ENCODE results near the gene FIGLA.

The FIGLA gene

GRCh38 chr2:70775141-70775540 lies 15.3 kb downstream of the FIGLA start:
- DNase-seq (ENCODE audit: low read depth in 3 of 3) = no peak

DNA sequence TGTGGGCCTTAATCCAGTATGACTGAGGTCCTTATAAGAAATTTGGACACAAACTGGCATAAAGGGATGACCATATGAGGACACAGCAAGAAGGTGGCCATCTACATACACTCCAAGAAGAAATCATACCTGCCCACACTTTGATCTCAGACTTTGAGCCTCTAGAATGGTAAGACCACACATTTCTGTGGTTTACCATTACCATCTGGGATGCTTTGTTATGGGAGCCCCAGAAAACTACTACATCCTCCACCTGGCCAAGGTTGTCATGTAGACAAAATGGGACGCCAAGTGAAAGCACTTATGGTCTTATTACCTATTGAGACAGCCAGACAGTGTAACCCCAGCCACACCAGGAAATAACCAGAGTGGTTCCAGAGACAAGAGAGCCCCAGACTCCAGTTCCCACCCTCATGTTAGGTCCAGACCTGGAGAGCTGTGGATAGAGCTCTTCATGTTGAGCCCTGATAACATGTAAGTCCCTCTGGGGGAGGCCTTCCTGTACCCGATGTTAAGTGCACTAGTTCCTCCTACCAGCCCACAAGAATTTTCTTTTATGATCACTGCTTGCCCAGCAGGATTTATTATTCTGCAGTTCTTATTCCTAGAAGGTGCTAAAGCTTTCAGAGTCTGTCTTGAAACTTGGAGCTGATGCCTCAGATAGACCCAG lies 17.8 kb downstream of the FIGLA start:
- no peak for DNase-seq (ENCODE audit: low read depth in 3 of 3)

- DNase-seq (ENCODE audit: low read depth in 3 of 3) = no peak
These were observed 19.0 kb downstream of the FIGLA start for GRCh38 chr2:70771446-70771845.

GRCh38 chr2:70769450-70769849 lies 21.0 kb downstream of the FIGLA start:
- no peak for DNase-seq (ENCODE audit: low read depth in 3 of 3)

DNA sequence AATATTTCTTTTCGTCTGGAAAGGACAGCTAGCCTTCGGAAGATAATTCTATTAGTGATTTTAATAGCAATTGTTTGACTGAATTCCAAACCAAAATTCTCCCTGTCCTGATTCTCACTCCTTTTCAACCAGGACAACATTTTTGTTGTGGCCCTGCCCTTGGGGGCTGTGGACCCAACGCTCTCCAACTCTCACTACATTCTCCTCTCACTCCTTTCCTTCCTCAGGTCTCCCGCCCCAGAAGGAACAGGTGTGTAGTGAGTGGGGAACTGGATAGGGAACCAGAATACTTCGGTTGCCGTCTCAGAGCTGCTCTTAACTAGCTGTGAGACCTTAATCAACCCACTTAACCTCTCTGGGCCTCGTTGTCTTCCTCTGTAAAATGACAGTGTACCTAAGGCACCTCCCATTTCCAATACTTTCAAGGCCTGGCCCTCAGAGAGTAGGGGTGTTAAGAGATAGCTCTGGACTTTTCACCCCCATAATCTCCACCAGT lies 21.8 kb downstream of the FIGLA start:
- no peak for DNase-seq (ENCODE audit: low read depth in 3 of 3)

GRCh38 chr2:70767699-70768589 lies 22.5 kb downstream of the FIGLA start, which contains the start of gene ADD2:
Gene ADD2 (minus strand): TSS chr2:70768200. CDS start chr2:70706408, 61,792 bp downstream.
- DNase-seq (ENCODE audit: low read depth in 3 of 3) = peak in 2 of 3 experiments; percentile 13 to 20

- DNase-seq (ENCODE audit: low read depth in 3 of 3) = no peak
These were observed 23.3 kb downstream of the FIGLA start for GRCh38 chr2:70767079-70767698.

GRCh38 chr2:70766357-70767078 lies 23.9 kb downstream of the FIGLA start:
- DNase-seq (ENCODE audit: low read depth in 3 of 3) = no peak

- no peak for DNase-seq (ENCODE audit: low read depth in 3 of 3)
These were observed 24.9 kb downstream of the FIGLA start for GRCh38 chr2:70765507-70765906.

- DNase-seq (ENCODE audit: low read depth in 3 of 3) = no peak
These were observed 31.0 kb downstream of the FIGLA start for GRCh38 chr2:70759446-70759845.

- no peak for DNase-seq (ENCODE audit: low read depth in 3 of 3)
These were observed 32.5 kb downstream of the FIGLA start for GRCh38 chr2:70757966-70758365.

- DNase-seq (ENCODE audit: low read depth in 3 of 3) = no peak
These were observed 33.1 kb downstream of the FIGLA start for GRCh38 chr2:70757360-70757759.

GRCh38 chr2:70756128-70756527 lies 34.3 kb downstream of the FIGLA start:
- no peak for DNase-seq (ENCODE audit: low read depth in 3 of 3)

GRCh38 chr2:70753902-70754301 lies 36.5 kb downstream of the FIGLA start:
- DNase-seq (ENCODE audit: low read depth in 3 of 3) = no peak

DNA sequence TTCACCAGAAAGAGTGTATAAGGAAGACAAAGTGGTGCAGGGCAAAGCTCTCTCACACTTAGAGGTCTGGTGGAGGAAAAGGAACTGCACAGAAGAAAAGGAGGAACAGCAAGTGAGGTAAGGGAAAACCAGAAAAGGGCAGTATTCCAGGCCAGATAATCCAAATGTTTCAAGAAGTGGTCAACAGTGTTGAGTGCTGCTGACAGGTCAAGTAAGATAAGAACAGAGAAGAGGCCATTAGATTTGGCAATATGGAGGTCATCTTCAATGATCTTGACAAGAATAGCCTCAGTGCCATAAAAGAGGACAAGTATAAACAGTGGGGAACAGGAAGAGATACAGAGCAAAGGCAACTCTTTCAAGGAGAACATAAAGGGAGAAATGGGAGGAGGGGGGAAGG lies 37.4 kb downstream of the FIGLA start:
- no peak for DNase-seq (ENCODE audit: low read depth in 3 of 3)

GRCh38 chr2:70752396-70752795 lies 38.0 kb downstream of the FIGLA start:
- DNase-seq (ENCODE audit: low read depth in 3 of 3) = no peak

- DNase-seq (ENCODE audit: low read depth in 3 of 3) = no peak
These were observed 38.6 kb downstream of the FIGLA start for GRCh38 chr2:70751881-70752280.

DNA sequence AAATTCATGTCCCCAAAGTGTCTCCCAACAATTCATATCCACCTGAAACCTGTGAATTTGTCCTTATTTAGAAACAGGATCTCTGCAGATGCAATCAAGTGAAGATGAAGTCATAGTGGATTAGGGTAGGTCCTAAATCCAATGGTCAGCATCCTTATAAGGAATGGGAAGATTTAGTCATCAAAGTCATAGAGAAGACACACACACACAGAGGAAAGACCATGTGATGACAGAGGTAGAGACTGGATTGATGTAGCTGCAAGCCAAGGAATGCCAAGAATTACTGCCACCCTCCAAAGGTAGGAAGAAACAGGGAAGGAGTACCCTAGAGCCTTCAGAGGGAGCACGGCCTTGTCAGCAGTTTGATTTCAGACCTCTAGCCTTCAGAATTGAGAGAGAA lies 40.1 kb downstream of the FIGLA start:
- DNase-seq (ENCODE audit: low read depth in 3 of 3) = no peak

DNA sequence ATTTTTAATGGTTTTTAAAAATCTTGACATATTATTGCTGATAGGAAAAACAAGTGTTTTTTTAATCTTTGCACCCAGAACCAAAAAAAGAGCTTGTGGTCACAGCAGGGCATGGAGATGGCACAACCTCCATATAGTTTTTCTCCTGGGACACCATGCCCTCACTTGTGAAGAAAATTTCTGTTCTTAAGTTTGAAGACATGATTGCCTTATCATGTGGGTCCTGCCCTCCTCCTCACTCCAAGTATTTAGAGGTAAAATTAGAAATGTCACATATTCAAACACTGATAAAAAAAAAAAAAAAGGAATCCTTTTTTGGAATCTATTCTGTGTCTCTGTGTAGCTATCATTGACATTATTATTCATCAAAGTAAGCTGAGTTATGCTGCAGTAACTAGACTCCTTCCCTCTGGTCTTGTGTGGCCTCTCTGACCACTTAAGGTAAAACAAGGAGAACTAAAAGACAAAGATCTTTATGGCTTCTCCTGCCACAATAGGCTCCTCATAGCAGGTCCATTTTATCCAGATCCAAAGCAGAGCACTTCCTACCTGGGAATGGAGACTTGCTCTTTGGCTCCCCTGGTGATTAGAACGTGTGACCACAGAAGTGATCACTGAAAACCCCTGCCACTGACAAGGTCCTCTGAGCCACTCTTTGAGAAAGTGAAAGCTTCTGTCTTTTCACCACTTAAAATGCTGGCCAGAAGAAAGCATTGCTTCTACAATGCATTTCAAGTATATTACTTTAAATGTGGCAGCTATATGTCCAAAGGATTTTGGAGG lies 42.2 kb downstream of the FIGLA start:
- no peak for DNase-seq (ENCODE audit: low read depth in 3 of 3)

DNA sequence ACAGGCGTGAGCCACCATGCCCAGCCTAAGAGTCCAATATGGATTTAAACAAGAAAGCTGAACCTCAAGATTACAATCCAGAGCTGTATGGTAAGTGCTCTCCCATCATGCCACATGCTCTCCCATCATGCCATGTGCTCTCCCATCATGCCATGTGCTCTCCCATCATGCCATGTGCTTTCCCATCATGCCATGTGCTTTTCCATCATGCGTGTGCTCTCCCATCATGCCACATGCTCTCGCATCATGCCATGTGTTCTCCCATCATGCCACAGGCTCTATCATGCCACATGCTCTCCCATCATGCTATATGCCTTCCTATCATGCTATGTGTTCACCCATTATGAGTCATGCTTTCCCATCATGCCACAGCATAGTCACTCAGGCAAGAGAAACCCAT lies 43.2 kb downstream of the FIGLA start:
- no peak for DNase-seq (ENCODE audit: low read depth in 3 of 3)

Data from stimulated activated CD4-positive, alpha-beta T cell treated with anti-CD3 and anti-CD28 coated beads, TNF-alpha, amount 100 ng/mL, for 4 hours (primary cell).